ENCODE data around the gene ACACA.

DNA sequence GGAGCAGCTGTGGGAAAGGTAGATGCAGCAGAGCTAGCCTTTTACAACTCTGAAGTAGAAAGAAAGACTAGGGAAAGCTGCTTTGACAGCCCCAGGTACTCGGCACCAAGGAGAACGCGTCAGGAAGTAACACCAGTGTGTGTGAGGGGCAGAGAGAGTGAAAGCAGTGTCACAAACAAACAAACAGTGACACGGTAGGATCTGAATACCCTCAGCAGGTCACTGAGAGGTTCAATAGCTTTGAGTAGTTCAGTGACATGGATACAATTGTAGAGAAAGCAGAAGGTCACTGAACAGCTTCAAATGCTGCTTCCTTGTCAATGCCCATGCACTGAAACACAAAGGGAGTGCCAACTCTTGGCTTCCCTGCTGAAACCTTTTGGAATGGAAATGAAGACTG lies 181.2 kb downstream of the ACACA start:
- TF ChIP-seq GATA3 (IDR thresholded peaks at IDR 0.05; ENCODE audit: low read depth, low read length) (no peak), GATA2 (IDR thresholded peaks at IDR 0.05; ENCODE audit: low read depth, low read length) (no peak)

All from SH-SY5Y (cell line).